Measurements from ENCODE around the gene METAP1D.

DNA sequence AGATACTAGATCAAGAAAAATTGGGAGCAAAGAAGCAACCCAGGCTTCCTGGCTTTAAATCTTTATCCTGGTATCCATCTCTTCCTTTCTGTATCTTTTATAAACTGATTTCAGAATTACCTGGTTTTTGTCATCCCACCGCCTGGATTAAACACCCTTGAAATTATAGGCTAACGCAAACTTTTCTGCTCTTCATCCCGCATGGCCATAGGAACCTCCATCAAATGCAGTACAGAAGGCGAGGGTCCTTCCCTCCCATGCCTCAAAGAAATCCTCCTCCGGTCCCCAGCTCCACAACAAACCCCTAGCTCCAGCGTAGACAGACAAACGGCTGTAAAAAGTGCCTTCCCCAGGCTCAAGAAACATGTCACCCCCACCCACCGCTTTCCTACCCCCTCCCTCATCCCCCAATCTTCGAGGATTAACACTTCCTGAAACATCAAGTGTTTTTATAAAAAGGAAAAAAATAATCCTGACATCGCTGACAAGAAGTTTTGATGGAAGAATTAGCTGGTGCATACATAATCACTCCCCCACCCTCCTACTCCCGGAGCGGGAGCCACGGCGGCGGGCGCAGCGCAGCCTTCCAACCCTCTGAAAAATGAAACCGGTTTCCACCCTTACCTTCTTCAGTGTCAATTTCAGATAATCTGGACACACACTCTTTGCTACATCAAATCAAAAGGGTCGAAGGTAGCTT lies 93.1 kb downstream of the METAP1D start:
- TF ChIP-seq, protein P1, sequence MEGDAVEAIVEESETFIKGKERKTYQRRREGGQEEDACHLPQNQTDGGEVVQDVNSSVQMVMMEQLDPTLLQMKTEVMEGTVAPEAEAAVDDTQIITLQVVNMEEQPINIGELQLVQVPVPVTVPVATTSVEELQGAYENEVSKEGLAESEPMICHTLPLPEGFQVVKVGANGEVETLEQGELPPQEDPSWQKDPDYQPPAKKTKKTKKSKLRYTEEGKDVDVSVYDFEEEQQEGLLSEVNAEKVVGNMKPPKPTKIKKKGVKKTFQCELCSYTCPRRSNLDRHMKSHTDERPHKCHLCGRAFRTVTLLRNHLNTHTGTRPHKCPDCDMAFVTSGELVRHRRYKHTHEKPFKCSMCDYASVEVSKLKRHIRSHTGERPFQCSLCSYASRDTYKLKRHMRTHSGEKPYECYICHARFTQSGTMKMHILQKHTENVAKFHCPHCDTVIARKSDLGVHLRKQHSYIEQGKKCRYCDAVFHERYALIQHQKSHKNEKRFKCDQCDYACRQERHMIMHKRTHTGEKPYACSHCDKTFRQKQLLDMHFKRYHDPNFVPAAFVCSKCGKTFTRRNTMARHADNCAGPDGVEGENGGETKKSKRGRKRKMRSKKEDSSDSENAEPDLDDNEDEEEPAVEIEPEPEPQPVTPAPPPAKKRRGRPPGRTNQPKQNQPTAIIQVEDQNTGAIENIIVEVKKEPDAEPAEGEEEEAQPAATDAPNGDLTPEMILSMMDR (IDR thresholded peaks at IDR 0.05) = no peak
- TF ChIP-seq POLR2A (IDR thresholded peaks at IDR 0.05) = no peak
